Measurements from ENCODE around the gene SYCP2L. TPM values are rescaled to one million over a fixed set of nuclear protein-coding genes. Genes with fewer than 3 reads are reported as not detected.

The SYCP2L gene
- total RNA-seq, 1 donor from 2014 or later, result 0.32 TPM

DNA sequence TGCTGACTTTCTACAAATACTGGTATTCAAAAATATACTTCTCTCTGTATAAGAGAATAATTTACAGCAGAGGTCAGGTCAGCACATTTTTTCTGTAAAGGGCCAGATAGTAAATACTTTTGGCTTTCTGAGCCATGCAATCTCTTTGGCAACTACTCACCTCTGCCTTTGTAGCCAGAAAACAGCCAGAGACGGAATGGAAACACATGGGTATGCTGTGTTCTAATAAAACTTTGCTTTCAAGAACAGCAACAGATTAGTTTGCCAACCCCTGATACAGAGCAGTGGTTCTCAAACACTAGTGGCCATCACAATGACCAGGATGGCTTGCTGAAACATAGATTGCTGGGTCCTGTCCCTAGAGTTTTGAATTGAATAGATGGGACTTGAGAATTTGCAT lies 46.3 kb downstream of the SYCP2L start:
- intact Hi-C loops (cut with DNase I), result no loop called here
- Histone ChIP-seq H3K9me3 (no peaks in the 10 kb centered on the region), H3K4me1 (no peaks in the 10 kb centered on the region), H3K36me3 (no peaks in the 10 kb centered on the region), H3K27ac (no peak overlapping the region), H3K4me3 (no peak overlapping the region), H3K27me3 (no peaks in the 10 kb centered on the region)
- TF ChIP-seq, protein P1, sequence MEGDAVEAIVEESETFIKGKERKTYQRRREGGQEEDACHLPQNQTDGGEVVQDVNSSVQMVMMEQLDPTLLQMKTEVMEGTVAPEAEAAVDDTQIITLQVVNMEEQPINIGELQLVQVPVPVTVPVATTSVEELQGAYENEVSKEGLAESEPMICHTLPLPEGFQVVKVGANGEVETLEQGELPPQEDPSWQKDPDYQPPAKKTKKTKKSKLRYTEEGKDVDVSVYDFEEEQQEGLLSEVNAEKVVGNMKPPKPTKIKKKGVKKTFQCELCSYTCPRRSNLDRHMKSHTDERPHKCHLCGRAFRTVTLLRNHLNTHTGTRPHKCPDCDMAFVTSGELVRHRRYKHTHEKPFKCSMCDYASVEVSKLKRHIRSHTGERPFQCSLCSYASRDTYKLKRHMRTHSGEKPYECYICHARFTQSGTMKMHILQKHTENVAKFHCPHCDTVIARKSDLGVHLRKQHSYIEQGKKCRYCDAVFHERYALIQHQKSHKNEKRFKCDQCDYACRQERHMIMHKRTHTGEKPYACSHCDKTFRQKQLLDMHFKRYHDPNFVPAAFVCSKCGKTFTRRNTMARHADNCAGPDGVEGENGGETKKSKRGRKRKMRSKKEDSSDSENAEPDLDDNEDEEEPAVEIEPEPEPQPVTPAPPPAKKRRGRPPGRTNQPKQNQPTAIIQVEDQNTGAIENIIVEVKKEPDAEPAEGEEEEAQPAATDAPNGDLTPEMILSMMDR (IDR thresholded peaks at IDR 0.05), result no peak
- DNase-seq (ENCODE audit: low spot score in 2 of 2), result no peak

DNA sequence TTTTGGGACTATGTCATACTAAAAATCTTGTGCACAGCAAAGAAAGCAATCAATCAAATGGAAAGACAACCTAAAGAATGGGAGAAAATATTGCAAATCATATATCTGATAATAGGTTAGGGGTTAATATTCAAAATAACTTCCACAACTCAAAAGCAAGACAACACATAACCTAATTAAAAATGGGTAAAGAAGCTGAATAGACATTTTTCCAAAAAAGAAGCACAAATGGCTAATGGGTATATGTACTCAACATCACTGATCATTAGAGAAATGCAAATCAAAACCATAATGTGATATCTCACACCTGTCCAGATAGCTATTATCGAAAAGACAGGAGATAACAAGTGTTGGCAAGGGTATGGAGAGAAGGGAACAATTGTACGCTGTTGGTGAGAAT lies 53.0 kb downstream of the SYCP2L start:
- no peak overlapping the region for H3K27ac ChIP-seq
- H3K4me3 ChIP-seq, result no peak overlapping the region
- intact Hi-C loops (cut with DNase I), result no loop called here
- no peaks in the 10 kb centered on the region for H3K27me3 ChIP-seq
- no peaks in the 10 kb centered on the region for H3K36me3 ChIP-seq
- no peaks in the 10 kb centered on the region for H3K4me1 ChIP-seq
- no peak for DNase-seq (ENCODE audit: low spot score in 2 of 2)
- TF ChIP-seq, protein P1 (IDR thresholded peaks at IDR 0.05), result no peak
- H3K9me3 ChIP-seq, result no peaks in the 10 kb centered on the region

DNA sequence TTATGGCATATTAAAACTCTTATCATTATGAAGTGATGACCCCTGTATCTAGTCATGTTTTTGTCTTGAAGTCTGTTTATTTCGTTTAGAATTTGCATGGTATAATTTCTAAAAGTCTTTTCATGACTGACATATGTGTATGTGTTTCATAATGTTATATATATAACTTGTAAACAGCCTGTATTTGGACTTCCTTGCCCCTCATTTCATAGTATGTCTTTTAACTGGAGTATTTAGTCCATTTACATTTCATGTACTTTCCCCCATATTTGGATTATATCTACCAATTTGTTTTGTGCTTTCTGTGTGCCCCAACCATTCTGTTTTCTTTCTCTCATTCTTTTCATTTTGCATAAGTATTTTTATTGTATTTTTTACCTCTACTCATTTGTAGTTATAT lies 59.0 kb downstream of the SYCP2L start:
- peaks cover 0 to 6% of the 10 kb centered on the region in 2 donors for H3K9me3 ChIP-seq
- no peak overlapping the region for H3K27ac ChIP-seq
- no peaks in the 10 kb centered on the region for H3K4me1 ChIP-seq
- H3K27me3 ChIP-seq, result no peaks in the 10 kb centered on the region
- H3K36me3 ChIP-seq, result no peaks in the 10 kb centered on the region
- DNase-seq (ENCODE audit: low spot score in 2 of 2), result no peak
- intact Hi-C loops (cut with DNase I), result no loop called here
- TF ChIP-seq, protein P1 (IDR thresholded peaks at IDR 0.05), result no peak
- no peak overlapping the region for H3K4me3 ChIP-seq

DNA sequence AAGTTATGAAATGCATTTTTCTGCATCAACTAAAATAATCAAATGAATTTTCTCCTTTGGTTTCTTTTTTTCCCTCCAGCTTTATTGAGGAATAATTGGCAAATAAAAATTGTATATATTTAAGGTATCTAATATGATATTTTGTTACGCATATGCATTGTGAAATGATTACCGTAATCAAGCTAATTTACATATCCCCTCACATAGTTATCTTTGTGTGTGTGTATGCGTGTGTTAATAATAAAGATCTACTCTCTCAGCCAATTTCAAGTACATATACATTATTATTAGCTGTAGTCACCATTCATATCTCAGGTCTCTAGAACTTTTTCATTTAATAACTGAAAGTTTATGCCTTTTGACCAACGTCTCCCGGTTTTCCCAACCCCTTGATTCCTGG lies 61.1 kb downstream of the SYCP2L start:
- TF ChIP-seq, protein P1 (IDR thresholded peaks at IDR 0.05), result no peak
- no peak overlapping the region for H3K27ac ChIP-seq
- intact Hi-C loops (cut with DNase I), result no loop called here
- H3K4me1 ChIP-seq, result no peaks in the 10 kb centered on the region
- DNase-seq (ENCODE audit: low spot score in 2 of 2), result no peak
- peaks cover 0 to 6% of the 10 kb centered on the region in 2 donors for H3K9me3 ChIP-seq
- H3K4me3 ChIP-seq, result no peak overlapping the region
- H3K27me3 ChIP-seq, result no peaks in the 10 kb centered on the region
- H3K36me3 ChIP-seq, result no peaks in the 10 kb centered on the region

DNA sequence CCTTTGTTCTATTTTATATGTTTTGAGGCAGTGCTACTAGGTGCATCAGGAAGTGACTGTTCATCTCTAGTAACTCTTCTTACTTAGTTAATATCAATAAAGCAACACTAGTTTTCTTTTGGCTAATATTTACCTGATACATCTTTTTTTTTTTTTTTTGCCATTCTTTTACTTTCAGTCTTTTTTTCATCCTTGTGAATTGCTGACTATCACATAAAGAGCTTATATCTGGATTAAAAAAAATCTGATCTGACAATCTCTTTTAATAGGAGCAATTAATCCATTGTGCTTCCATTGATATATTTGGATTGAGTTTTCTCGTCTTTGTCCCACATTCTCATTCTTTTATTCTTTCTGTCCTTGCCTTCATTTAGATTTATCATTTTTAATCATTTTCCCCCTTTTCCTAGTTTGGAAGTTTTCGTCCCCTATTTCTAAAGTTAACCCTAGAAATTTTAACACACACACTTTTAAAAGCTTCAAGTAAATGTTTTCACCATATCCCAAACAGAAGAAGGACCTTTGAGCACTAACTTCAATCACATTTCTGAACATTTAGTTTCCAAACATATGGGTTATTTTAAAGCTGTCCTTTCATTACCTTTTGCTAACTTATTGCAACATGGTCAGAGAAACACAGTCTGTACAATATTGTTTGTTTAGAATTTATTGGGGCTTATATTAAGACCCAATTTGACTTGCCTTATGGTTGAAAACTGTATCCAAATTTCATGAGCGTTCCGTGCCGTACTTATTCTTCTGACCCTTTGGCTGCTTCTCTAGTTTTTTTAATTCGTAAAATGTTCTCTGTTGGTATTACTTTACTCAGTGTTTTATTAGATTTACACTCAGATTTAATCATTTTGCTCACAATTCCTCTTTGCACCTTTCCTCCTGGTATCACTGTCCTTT lies 63.0 kb downstream of the SYCP2L start:
- Histone ChIP-seq H3K27me3 (no peaks in the 10 kb centered on the region), H3K4me1 (no peaks in the 10 kb centered on the region), H3K9me3 (peaks cover 0 to 6% of the 10 kb centered on the region in 2 donors), H3K27ac (no peak overlapping the region), H3K36me3 (no peaks in the 10 kb centered on the region), H3K4me3 (no peak overlapping the region)
- intact Hi-C loops (cut with DNase I), result loop anchor here (5.0 to 10.0 kb wide), 3 partner anchors 117 to 627 kb away; no protein-coding TSS in a partner anchor
- TF ChIP-seq, protein P1 (IDR thresholded peaks at IDR 0.05), result no peak
- DNase-seq (ENCODE audit: low spot score in 2 of 2), result no peak

All from ascending aorta (tissue), 2 donors.